Testis (tissue), 2 donors: Measurements from ENCODE around the gene RPP25L.

ENCODE experiments used
- CTCF ChIP-seq, 3 experiments: fragments of 450-650 bp in 2 of 3; fragments of 200-600 bp in 1 of 3; sonication (generic) in 1 of 3; IDR thresholded peaks; one replicate each; pipeline ENCODE4 v1.5.1; 2016 to 2019; ENCODE audit warnings: antibody characterized with exemption in 3 of 3, mild to moderate bottlenecking in 2 of 3, moderate library complexity in 1 of 3
- POLR2A ChIP-seq: fragments of 450-650 bp; IDR thresholded peaks from one replicate; pipeline ENCODE4 v1.6.1; 2017; ENCODE audit warnings: antibody characterized with exemption, mild to moderate bottlenecking, moderate library complexity

- TF ChIP-seq CTCF (IDR thresholded peaks at IDR 0.05) (no peak), POLR2A (no peak)
These were observed 16.1 kb upstream of the RPP25L start for GRCh38 chr9:34627716-34628655.
